ENCODE results near the gene CLN3. TPM values are rescaled to one million over a fixed set of nuclear protein-coding genes. Genes with fewer than 3 reads are reported as not detected.

CLN3 gene
- total RNA-seq: 100 to 1,000 TPM in 3 of 4 donors, 10 to 100 TPM in 1; 80.2 to 294 (median 154) TPM

DNA sequence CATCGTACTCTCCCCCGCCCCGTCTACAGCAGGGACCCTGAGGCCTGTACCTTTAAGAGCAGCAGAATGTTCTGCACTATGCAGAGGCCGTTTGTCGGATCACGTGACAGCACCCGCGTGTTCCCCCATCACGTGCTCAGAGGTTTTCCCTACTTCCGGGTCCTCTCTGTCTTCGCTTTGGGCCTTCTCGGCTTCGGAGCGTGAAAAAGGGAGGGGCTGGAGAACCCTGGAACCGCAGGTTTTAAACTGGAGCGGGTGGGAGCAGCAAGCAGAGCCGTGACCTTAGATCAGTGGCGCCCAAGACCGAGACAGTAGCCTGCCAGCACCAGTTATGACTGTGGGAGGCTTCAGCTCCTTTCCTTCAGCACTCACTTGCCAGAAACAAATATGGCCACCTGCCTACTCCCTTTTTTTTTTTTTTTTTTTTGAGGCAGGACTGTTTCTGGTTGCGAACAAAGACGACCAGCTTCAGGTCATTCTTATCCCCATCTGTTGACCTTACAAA lies at the start of gene CLN3:
Gene CLN3, minus strand, starts transcription at position 105 of the 505 bp plus-strand sequence. CDS start 315 bp downstream, outside the sequence.
- intact Hi-C loops (cut with DNase I; ENCODE audit: low total_unique reads) (loop anchor here (1.0 kb wide), 1 partner anchor 46 kb away; the partner anchor contains the start of gene NUPR1), in situ Hi-C loops (cut with MboI; ENCODE audit: low pct_ligation_motif_present in 1 of 4, low pct_unique_long_range_greater_than_20kb in 1 of 4, low sequenced_read_pairs in 3 of 4) (no loop called here)
- WGBS, 2 donors (ENCODE audit: low coverage in 1 of 2): 0 to 1% methylated on average over 2 to 21 of the region's 21 CpGs
- peaks cover 5 to 70% (median 37%) of the 10 kb centered on the region in 4 donors for H3K4me1 ChIP-seq
- DNase-seq: peak; percentile 94
- H3K4me3 ChIP-seq: peak within 1 kb of the TSS; percentile 61 to 100 (median 86)
- peak; percentile 62 to 78 (median 72) for TF ChIP-seq POLR2AphosphoS5 (IDR thresholded peaks at IDR 0.05)
- no peak for TF ChIP-seq EP300 (IDR thresholded peaks at IDR 0.05; ENCODE audit: low read depth)
- TF ChIP-seq, protein P1, sequence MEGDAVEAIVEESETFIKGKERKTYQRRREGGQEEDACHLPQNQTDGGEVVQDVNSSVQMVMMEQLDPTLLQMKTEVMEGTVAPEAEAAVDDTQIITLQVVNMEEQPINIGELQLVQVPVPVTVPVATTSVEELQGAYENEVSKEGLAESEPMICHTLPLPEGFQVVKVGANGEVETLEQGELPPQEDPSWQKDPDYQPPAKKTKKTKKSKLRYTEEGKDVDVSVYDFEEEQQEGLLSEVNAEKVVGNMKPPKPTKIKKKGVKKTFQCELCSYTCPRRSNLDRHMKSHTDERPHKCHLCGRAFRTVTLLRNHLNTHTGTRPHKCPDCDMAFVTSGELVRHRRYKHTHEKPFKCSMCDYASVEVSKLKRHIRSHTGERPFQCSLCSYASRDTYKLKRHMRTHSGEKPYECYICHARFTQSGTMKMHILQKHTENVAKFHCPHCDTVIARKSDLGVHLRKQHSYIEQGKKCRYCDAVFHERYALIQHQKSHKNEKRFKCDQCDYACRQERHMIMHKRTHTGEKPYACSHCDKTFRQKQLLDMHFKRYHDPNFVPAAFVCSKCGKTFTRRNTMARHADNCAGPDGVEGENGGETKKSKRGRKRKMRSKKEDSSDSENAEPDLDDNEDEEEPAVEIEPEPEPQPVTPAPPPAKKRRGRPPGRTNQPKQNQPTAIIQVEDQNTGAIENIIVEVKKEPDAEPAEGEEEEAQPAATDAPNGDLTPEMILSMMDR (IDR thresholded peaks at IDR 0.05): no peak
- TF ChIP-seq POLR2A (IDR thresholded peaks at IDR 0.05): peak; percentile 53
- H3K9me3 ChIP-seq: no peaks in the 10 kb centered on the region
- H3K36me3 ChIP-seq: peaks cover 0 to 15% (median 7%) of the 10 kb centered on the region in 4 donors
- H3K27me3 ChIP-seq: no peaks in the 10 kb centered on the region
- peak within 1 kb of the TSS; percentile 89 to 98 (median 95) for H3K27ac ChIP-seq

DNA sequence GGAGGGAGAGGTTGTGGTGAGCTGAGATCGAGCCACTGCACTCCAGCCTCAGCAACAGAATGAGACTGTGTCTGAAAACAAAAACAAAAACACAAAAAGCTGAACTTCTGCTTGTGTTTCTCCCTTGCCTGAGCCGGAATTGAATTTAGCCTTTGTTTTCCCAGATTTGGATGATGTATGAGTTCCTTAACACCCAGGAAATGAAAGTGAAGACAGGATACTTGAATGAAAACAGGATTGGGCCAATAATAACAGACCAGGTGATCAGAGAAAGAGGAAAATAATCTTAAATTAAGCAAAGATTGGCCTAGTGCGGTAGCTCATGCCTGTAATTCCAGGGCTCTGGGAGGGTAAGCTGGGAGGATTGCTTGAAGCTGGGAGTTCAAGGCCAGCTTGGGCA lies 48.5 kb upstream of the CLN3 start:
- in situ Hi-C loops (cut with MboI; ENCODE audit: low pct_ligation_motif_present in 1 of 4, low pct_unique_long_range_greater_than_20kb in 1 of 4, low sequenced_read_pairs in 3 of 4) (loop anchor here in 1 of 4 donors (10.0 kb wide), 1 partner anchor 56 kb away; no protein-coding TSS in a partner anchor), intact Hi-C loops (cut with DNase I; ENCODE audit: low total_unique reads) (no loop called here)
- no peaks in the 10 kb centered on the region for H3K36me3 ChIP-seq
- no peaks in the 10 kb centered on the region for H3K27me3 ChIP-seq
- DNase-seq: no peak
- no peaks in the 10 kb centered on the region for H3K9me3 ChIP-seq
- H3K4me1 ChIP-seq: peaks cover 0 to 66% (median 39%) of the 10 kb centered on the region in 4 donors
- 69 to 81% methylated on average over 3 of the region's 3 CpGs for WGBS, 2 donors (ENCODE audit: low coverage in 1 of 2)
- H3K4me3 ChIP-seq: no peak overlapping the region
- peak overlapping the region; percentile 91 to 95 (median 94) for H3K27ac ChIP-seq
- TF ChIP-seq POLR2A (IDR thresholded peaks at IDR 0.05) (no peak), EP300 (IDR thresholded peaks at IDR 0.05; ENCODE audit: low read depth) (no peak), POLR2AphosphoS5 (IDR thresholded peaks at IDR 0.05) (no peak)
- TF ChIP-seq, protein P1 (IDR thresholded peaks at IDR 0.05): no peak

DNA sequence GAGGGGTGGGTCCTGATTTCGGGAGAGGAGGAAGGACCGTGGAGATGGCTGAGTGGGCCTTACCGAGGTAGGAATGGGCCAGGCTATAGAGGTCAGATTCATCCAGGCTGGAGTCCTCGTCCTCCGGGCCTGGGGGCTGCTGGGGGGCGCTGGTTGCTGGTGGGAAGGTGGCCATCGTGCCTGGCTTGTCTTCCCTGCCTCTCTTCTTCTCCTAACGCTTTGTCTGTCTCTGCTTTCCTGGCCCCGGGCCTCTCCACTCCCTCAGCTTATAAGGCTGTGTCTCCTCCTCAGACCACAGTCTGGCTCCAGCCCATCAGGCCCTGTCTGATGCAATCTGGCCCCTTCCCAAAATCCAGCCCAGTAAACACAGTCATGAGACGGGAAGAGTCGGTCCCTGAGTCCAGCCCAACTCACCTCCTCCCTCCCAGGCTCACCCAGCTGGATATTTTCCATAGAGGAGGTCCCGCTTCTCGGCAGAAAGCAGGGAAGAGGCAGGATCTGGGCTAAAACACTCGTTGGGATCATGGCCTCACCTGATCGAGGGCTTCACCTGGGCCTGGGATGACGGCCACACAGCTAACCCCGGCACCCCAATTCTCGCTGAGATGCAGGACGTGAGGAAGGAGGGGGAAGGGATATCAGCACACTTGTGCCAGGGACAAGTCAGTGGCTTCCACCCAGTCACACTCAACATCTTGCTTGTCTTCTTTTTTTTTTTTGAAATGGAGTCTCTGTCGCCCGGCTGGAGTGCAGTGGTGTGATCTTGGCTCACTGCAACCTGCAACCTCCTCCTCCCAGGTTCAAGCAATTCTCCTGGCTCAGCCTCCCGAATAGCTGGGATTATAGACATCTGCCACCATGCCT lies 47.1 kb upstream of the CLN3 start, which contains the start of gene NUPR1:
Gene NUPR1, minus strand, starts transcription at position 242 of the 864 bp plus-strand sequence. Its CDS starts 67 bp downstream, at position 175.
- in situ Hi-C loops (cut with MboI; ENCODE audit: low pct_ligation_motif_present in 1 of 4, low pct_unique_long_range_greater_than_20kb in 1 of 4, low sequenced_read_pairs in 3 of 4) (no loop called here), intact Hi-C loops (cut with DNase I; ENCODE audit: low total_unique reads) (loop anchor here (1.0 kb wide), 1 partner anchor 48 kb away; no protein-coding TSS in a partner anchor)
- Histone ChIP-seq H3K4me1 (peaks cover 0 to 75% (median 40%) of the 10 kb centered on the region in 4 donors), H3K9me3 (no peaks in the 10 kb centered on the region), H3K27me3 (no peaks in the 10 kb centered on the region), H3K36me3 (no peaks in the 10 kb centered on the region), H3K4me3 (peak within 1 kb of the TSS; percentile 38 to 61 (median 50)), H3K27ac (peak within 1 kb of the TSS; percentile 91 to 95 (median 94))
- DNase-seq: peak; percentile 94
- peak; percentile 90 for TF ChIP-seq POLR2A (IDR thresholded peaks at IDR 0.05)
- TF ChIP-seq, protein P1 (IDR thresholded peaks at IDR 0.05): no peak
- TF ChIP-seq EP300 (IDR thresholded peaks at IDR 0.05; ENCODE audit: low read depth): peak; percentile 69
- TF ChIP-seq POLR2AphosphoS5 (IDR thresholded peaks at IDR 0.05): peak; percentile 87 to 93 (median 91)
- 1 to 25% methylated on average over 6 to 22 of the region's 22 CpGs for WGBS, 2 donors (ENCODE audit: low coverage in 1 of 2)
